HEK293 (cell line): ENCODE data around the gene LRRC70.

ENCODE experiments used
- CTCF ChIA-PET: fragments of 350-600 bp; formaldehyde crosslinking; extraction: SDS; loops from one replicate; lab custom pipeline; 2021; ENCODE audit warnings: antibody characterized with exemption; lab: Yijun Ruan, JAX
- POLR2A ChIA-PET: fragments of 300-600 bp; formaldehyde crosslinking; extraction: SDS; loops from one replicate; lab custom pipeline; 2020; ENCODE audit warnings: antibody characterized with exemption, inconsistent platforms; lab: Yijun Ruan, JAX
- H3K27ac ChIP-seq: fragments of 200-500 bp; sonication (Bioruptor generic); 2 replicates; pipeline ENCODE4 v1.5.1; 2014; ENCODE audit warnings: low read depth, low read length, control low read depth, inconsistent platforms; ENCODE audit errors: extremely low read depth
- H3K36me3 ChIP-seq, 2 experiments: fragments of 200-500 bp in 1 of 2; sonication (Bioruptor generic) in 1 of 2; 1 replicate in 1 of 2; 2 replicates in 1 of 2; pipeline ENCODE4 v1.5.1; 2014 to 2017; ENCODE audit warnings: inconsistent platforms in 2 of 2, low read length in 2 of 2; ENCODE audit not compliant: control insufficient read depth in 2 of 2, insufficient read depth in 1 of 2
- H3K4me1 ChIP-seq: fragments of 200-500 bp; sonication (Bioruptor generic); 2 replicates; pipeline ENCODE4 v1.5.1; 2014; ENCODE audit warnings: mild to moderate bottlenecking, low read length, inconsistent platforms; ENCODE audit not compliant: control insufficient read depth, insufficient read depth
- H3K4me3 ChIP-seq: 2 replicates; pipeline ENCODE4 v1.5.1; 2011; ENCODE audit warnings: low read depth, mild to moderate bottlenecking, control low read depth, low read length, moderate library complexity
- H3K9me3 ChIP-seq: fragments of 200-500 bp; sonication (Bioruptor generic); 2 replicates; pipeline ENCODE4 v1.5.1; 2014; ENCODE audit warnings: low read depth, low read length, inconsistent platforms; ENCODE audit not compliant: control insufficient read depth, insufficient read depth
- HOXA7 ChIP-seq: sonication (generic); formaldehyde crosslinking; IDR thresholded peaks from 2 replicates; pipeline ENCODE4 v1.8.1; 2022; ENCODE audit warnings: missing genetic modification reagents, borderline replicate concordance
- KLF10 ChIP-seq: fragments of 450-650 bp; IDR thresholded peaks from 2 replicates; pipeline ENCODE4 v1.5.1; 2018; ENCODE audit warnings: missing biosample characterization, mild to moderate bottlenecking, missing genetic modification characterization
- KLF16 ChIP-seq: fragments of 450-650 bp; formaldehyde crosslinking; IDR thresholded peaks from 2 replicates; pipeline ENCODE4 v1.5.1; 2017; ENCODE audit warnings: missing biosample characterization, missing genetic modification characterization
- MYNN ChIP-seq: fragments of 450-650 bp; formaldehyde crosslinking; IDR thresholded peaks from 2 replicates; pipeline ENCODE4 v1.5.1; 2016; ENCODE audit warnings: missing biosample characterization, missing genetic modification characterization, borderline replicate concordance
- PRDM1 ChIP-seq: fragments of 450-650 bp; formaldehyde crosslinking; IDR thresholded peaks from 2 replicates; pipeline ENCODE4; 2016; ENCODE audit warnings: missing biosample characterization, missing genetic modification characterization
- REPIN1 ChIP-seq: fragments of 450-650 bp; formaldehyde crosslinking; IDR thresholded peaks from 2 replicates; pipeline ENCODE4 v1.5.1; 2017; ENCODE audit warnings: missing biosample characterization, missing genetic modification characterization, low read depth
- SCRT1 ChIP-seq: fragments of 450-650 bp; formaldehyde crosslinking; IDR thresholded peaks from 2 replicates; pipeline ENCODE4 v1.5.1; 2016; ENCODE audit warnings: missing biosample characterization, missing genetic modification characterization, borderline replicate concordance
- ZBTB17 ChIP-seq: fragments of 450-650 bp; formaldehyde crosslinking; IDR thresholded peaks from 2 replicates; pipeline ENCODE4 v1.5.1; 2016; ENCODE audit warnings: missing biosample characterization, missing genetic modification characterization
- ZBTB21 ChIP-seq: fragments of 450-650 bp; formaldehyde crosslinking; IDR thresholded peaks from 2 replicates; pipeline ENCODE4 v1.5.1; 2017; ENCODE audit warnings: missing biosample characterization, missing genetic modification characterization
- ZBTB48 ChIP-seq: fragments of 450-650 bp; formaldehyde crosslinking; IDR thresholded peaks from 2 replicates; pipeline ENCODE4 v1.5.1; 2016; ENCODE audit warnings: missing biosample characterization, missing genetic modification characterization
- ZBTB8A ChIP-seq: fragments of 450-650 bp; formaldehyde crosslinking; IDR thresholded peaks from 2 replicates; pipeline ENCODE4 v1.5.1; 2016; ENCODE audit warnings: missing biosample characterization, missing genetic modification characterization
- ZFP37 ChIP-seq: fragments of 450-650 bp; formaldehyde crosslinking; IDR thresholded peaks from 2 replicates; pipeline ENCODE4 v1.5.1; 2016; ENCODE audit warnings: missing biosample characterization, missing genetic modification characterization
- ZNF112 ChIP-seq: fragments of 450-650 bp; formaldehyde crosslinking; IDR thresholded peaks from 2 replicates; pipeline ENCODE4 v1.5.0; 2017; ENCODE audit warnings: missing biosample characterization, missing genetic modification characterization
- ZNF138 ChIP-seq: fragments of 450-650 bp; formaldehyde crosslinking; IDR thresholded peaks from 2 replicates; pipeline ENCODE4 v1.5.1; 2016; ENCODE audit warnings: missing biosample characterization, missing genetic modification characterization, borderline replicate concordance
- ZNF146 ChIP-seq: fragments of 450-650 bp; formaldehyde crosslinking; IDR thresholded peaks from 2 replicates; pipeline ENCODE4 v1.5.1; 2016; ENCODE audit warnings: missing biosample characterization, missing genetic modification characterization
- ZNF157 ChIP-seq: fragments of 450-650 bp; formaldehyde crosslinking; IDR thresholded peaks from 2 replicates; pipeline ENCODE4 v1.5.1; 2016; ENCODE audit warnings: missing biosample characterization, missing genetic modification characterization
- ZNF214 ChIP-seq: fragments of 450-650 bp; formaldehyde crosslinking; IDR thresholded peaks from 2 replicates; pipeline ENCODE4 v1.5.1; 2017; ENCODE audit warnings: missing biosample characterization, mild to moderate bottlenecking, missing genetic modification characterization, borderline replicate concordance
- ZNF274 ChIP-seq, 2 experiments: fragments of 200-500 bp in 1 of 2; fragments of 450-650 bp in 1 of 2; sonication (Bioruptor generic) in 1 of 2; formaldehyde crosslinking in 1 of 2; IDR thresholded peaks; 2 replicates each; pipeline versions ENCODE4 v1.5.1 to v1.6.1; 2014 to 2016; ENCODE audit warnings: borderline replicate concordance in 1 of 2, inconsistent platforms in 1 of 2, low read length in 1 of 2, missing biosample characterization in 1 of 2, missing genetic modification characterization in 1 of 2
- ZNF280C ChIP-seq: fragments of 450-650 bp; formaldehyde crosslinking; IDR thresholded peaks from 2 replicates; pipeline ENCODE4 v1.5.1; 2016; ENCODE audit warnings: missing biosample characterization, missing genetic modification characterization
- ZNF426 ChIP-seq: fragments of 450-650 bp; formaldehyde crosslinking; IDR thresholded peaks from 2 replicates; pipeline ENCODE4 v1.5.1; 2017; ENCODE audit warnings: missing biosample characterization, missing genetic modification characterization, mild to moderate bottlenecking, inconsistent platforms, moderate library complexity
- ZNF449 ChIP-seq: fragments of 450-650 bp; formaldehyde crosslinking; IDR thresholded peaks from 2 replicates; pipeline ENCODE4 v1.5.1; 2017; ENCODE audit warnings: missing biosample characterization, mild to moderate bottlenecking, missing genetic modification characterization, moderate library complexity
- ZNF518A ChIP-seq: fragments of 450-650 bp; formaldehyde crosslinking; conservative IDR thresholded peaks from 2 replicates; pipeline ENCODE4 v1.5.1; 2016; ENCODE audit warnings: low read depth, missing biosample characterization, missing genetic modification characterization
- ZNF549 ChIP-seq: fragments of 450-650 bp; IDR thresholded peaks from 2 replicates; pipeline ENCODE4 v1.5.1; 2018; ENCODE audit warnings: missing biosample characterization, missing genetic modification characterization, mild to moderate bottlenecking, inconsistent platforms, moderate library complexity
- ZNF571 ChIP-seq: fragments of 450-650 bp; formaldehyde crosslinking; IDR thresholded peaks from 2 replicates; pipeline ENCODE4 v1.5.0; 2017; ENCODE audit warnings: missing biosample characterization, missing genetic modification characterization
- ZNF645 ChIP-seq: fragments of 450-650 bp; formaldehyde crosslinking; IDR thresholded peaks from 2 replicates; pipeline ENCODE4; 2016; ENCODE audit warnings: missing biosample characterization, missing genetic modification characterization
- ZNF654 ChIP-seq: fragments of 450-650 bp; formaldehyde crosslinking; IDR thresholded peaks from 2 replicates; pipeline ENCODE4 v1.5.1; 2016; ENCODE audit warnings: low read depth, missing biosample characterization, missing genetic modification characterization
- ZNF670 ChIP-seq: fragments of 450-650 bp; formaldehyde crosslinking; IDR thresholded peaks from 2 replicates; pipeline ENCODE4 v1.5.1; 2016; ENCODE audit warnings: missing biosample characterization, missing genetic modification characterization, low read depth

The LRRC70 gene

GRCh38 chr5:62627121-62627520 is 48.5 kb downstream of the LRRC70 start:
- ChIA-PET POLR2A (no interaction called here), CTCF (no interaction called here)
- Histone ChIP-seq H3K27ac (no peak overlapping the region), H3K9me3 (no peaks in the 10 kb centered on the region), H3K36me3 (peaks cover 0 to 15% of the 10 kb centered on the region in 2 experiments; a peak in 2 of 3 replicates), H3K4me1 (no peaks in the 10 kb centered on the region), H3K4me3 (no peak overlapping the region)
- no peak for TF ChIP-seq MYNN (tag by site-specific recombination)
- no peak for TF ChIP-seq HOXA7 (CRISPR knock-in tag)
- TF ChIP-seq PRDM1 (tag by site-specific recombination), result no peak
- TF ChIP-seq SCRT1 (tag by site-specific recombination), result no peak
- no peak for TF ChIP-seq ZFP37
- no peak for TF ChIP-seq ZNF571 (tag by site-specific recombination)
- TF ChIP-seq ZNF214 (tag by site-specific recombination), result no peak
- no peak for TF ChIP-seq ZNF138 (tag by site-specific recombination)
- TF ChIP-seq ZNF645 (tag by site-specific recombination), result no peak
- no peak for TF ChIP-seq ZBTB48
- no peak for TF ChIP-seq ZNF426 (tag by site-specific recombination)
- no peak for TF ChIP-seq ZNF549 (tag by site-specific recombination)
- TF ChIP-seq ZNF274 (IDR thresholded peaks at IDR 0.05; ENCODE audit: low read length), result no peak
- no peak for TF ChIP-seq ZNF274 (tag by site-specific recombination; IDR thresholded peaks at IDR 0.05; ENCODE audit: borderline replicate concordance)
- TF ChIP-seq ZNF670 (tag by site-specific recombination), result no peak
- no peak for TF ChIP-seq ZNF157 (tag by site-specific recombination)

GRCh38 chr5:62627901-62628300 is 49.3 kb downstream of the LRRC70 start:
- ChIA-PET CTCF (interaction anchor here (0.6 kb wide), 1 partner anchor 26 kb away, joined by 3 read pairs; no protein-coding TSS in a partner anchor), POLR2A (no interaction called here)
- H3K9me3 ChIP-seq, result no peaks in the 10 kb centered on the region
- no peak for TF ChIP-seq ZNF449
- no peak for TF ChIP-seq ZBTB17 (tag by site-specific recombination)
- TF ChIP-seq ZNF280C (tag by site-specific recombination), result no peak
- TF ChIP-seq ZBTB8A (tag by site-specific recombination), result no peak
- no peak for TF ChIP-seq ZNF112 (tag by site-specific recombination)
- no peak for TF ChIP-seq ZNF146 (tag by site-specific recombination)
- no peak for TF ChIP-seq ZBTB21 (tag by site-specific recombination)
- no peak for TF ChIP-seq KLF10 (tag by site-specific recombination)
- TF ChIP-seq ZNF518A (tag by site-specific recombination), result no peak
- TF ChIP-seq REPIN1 (tag by site-specific recombination), result no peak
- TF ChIP-seq ZNF654, result no peak
- no peak for TF ChIP-seq KLF16 (tag by site-specific recombination)

More at GRCh38 chr5:62627901-62628300, 49.3 kb downstream of the LRRC70 start:
- Histone ChIP-seq H3K36me3 (peaks cover 0 to 15% of the 10 kb centered on the region in 2 experiments; a peak in 2 of 3 replicates), H3K4me3 (no peak overlapping the region), H3K27ac (no peak overlapping the region), H3K4me1 (no peaks in the 10 kb centered on the region)
